MV-4-11 (cell line): ENCODE results near the gene SMG6.
A peak's percentile ranks its signal among the peaks of the same experiment; 100 is the strongest.
"Not testable (repeated sequence)": the region's sequence is repeated elsewhere in the genome, so short reads cannot be mapped to it uniquely, and the experiment has no call there.

Source experiments
- DNase-seq: peaks from one replicate; lab custom pipeline; 2025; lab: John Stamatoyannopoulos, UW

The SMG6 gene

DNA sequence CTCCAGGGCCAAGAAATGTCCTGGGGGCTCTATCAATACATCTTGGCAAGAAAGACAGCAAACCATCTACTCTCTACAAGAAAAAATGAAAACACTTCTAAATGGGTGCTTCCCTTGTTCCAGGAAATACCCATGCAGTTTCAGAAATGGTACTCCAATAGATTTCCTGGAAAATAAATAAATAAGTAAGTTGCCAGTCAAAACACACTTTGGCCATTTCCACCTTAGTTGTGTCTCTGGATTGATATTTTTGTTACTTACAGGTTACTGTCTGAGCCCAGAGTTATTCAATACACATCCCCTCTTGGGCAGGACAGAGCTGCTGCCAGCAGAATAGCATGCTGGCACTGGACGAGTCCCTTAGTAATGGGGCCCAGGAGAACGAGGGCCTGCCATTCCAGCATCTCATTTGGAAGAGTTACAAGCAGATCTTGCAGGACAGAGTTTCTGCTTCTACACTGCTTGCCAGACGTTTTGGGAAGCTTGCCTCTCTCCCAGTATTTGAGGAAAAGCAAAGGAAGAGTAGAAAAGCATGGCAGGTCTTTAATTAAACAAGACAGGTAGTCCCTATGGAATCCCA lies 100.5 kb downstream of the SMG6 start:
- DNase-seq = no peak

DNA sequence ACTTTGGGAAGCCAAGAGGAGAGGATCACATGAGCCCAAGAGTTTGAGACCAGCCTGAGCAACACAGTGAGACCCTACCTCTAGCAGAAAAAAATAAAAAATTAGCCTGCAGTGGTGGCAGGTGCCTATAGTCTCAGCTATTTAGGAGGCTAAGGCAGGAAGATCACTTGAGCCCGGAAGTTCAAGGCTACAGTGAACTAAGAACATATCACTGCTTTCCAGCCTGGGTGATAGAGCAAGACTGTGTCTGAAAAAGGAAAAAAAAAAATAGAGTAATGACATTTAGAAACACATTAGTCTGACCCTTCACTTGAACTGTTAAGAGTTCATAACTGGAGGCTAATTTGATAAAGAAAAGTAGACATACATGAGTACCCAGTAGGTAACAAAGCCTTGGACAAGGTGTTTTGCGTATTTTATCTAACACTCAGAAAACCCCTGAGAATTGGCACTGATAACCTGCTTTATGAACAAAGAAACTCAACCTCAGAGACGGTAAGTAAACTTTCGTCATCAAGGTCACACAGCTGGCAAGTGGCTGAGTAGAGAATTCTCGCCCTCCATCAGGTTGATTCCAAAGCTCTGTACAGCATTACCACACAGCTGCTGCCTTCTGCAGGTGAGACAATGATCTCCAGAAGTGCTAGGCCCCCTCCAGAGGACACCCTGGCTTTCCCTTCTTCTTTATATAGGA lies 101.1 kb downstream of the SMG6 start:
- no peak for DNase-seq

DNA sequence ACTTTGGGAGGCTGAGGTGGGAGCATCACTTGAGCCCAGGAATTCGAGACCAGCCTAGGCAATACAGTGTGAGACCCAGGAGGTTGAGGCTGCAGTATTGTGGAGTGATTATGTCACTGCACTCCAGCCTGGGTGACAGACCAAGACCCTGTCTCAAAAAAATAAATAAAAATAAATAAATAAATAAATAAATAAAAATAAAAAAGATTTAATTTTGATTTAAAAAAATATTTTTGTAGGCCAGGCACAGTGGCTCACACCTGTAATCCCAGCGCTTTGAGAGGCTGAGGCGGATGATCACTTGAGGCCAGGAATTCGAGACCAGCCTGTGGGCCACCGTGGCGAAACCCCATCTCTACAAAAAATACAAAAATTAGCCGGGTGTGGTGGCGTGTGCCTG lies 104.2 kb downstream of the SMG6 start:
- DNase-seq = not testable (repeated sequence)

DNA sequence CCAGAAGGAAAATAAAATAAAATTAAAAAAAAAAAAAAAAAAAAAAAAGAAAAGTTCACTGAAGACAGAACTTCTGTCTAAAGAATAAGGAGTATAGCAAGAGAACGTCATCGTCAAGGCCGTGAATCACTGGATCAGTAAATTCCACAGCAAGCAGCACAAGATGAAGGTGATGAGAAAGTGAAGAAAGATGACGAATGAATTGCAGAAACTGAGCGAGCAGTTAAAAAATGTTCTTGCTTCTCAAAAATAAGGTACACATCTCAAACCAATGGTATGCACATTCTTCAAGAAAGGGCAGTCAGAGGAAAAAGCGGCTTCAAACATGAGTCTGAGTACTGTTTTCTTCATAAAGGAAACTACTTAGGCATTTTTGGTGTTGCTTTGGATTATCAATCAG lies 104.7 kb downstream of the SMG6 start:
- DNase-seq = no peak

DNA sequence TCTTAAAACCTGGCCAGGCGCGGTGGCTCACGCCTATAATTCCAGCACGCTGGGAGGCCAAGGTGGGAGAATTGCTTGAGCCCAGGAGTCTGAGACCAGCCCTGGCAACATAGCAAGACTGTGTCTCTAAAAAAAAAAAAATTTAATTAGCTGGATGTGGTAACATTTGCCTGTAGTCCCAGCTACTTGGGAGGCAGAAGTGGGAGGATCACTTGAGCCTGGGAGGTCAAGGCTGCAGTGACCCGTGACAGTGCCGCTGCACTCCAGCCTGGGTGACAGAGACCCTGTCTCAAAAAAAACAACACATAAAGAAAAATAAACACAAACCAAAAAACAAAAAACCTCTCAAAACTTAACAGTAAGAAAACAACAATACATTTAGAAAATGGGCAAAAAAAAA lies 106.3 kb downstream of the SMG6 start:
- DNase-seq = no peak

DNA sequence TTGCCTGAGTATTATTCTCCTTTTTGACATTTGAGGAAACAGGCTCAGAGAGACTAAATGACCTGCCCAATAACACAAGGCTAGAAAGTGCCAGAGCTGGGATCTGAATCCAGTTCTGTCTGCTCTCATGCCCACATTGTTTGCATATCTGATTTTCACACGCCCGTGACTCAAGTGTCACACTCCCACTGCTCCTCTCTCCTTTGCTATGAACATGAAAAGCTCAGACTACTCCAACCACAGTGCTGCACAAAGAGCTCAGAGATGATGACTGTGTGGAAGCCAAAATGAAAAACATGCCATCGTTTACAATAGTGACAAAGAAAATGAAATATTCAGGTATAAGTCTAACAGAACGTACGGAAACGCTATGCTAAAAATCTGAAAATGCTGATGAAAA lies 107.9 kb downstream of the SMG6 start:
- DNase-seq = no peak

DNA sequence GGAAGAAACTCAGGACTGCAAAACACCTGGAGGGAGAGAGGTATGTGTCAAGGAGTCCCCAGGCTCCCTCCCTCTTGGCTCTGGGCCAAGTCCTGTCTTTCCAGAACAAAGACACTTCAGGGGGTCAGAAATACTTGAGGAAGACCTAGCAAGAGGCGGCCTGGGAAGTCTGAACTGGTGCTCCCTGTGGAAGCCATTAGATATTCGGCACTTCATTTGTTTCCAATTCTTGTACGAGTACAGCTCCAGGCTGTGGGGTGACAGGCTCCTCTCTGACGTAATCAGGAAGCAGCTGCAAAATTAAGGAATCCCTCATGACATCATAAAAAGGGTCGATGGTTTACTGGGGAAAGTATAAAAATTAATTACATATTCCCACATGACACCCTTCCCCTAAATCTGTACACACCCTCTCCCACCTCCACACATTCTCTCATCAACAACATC lies 108.7 kb downstream of the SMG6 start:
- peak; percentile 4 for DNase-seq

DNA sequence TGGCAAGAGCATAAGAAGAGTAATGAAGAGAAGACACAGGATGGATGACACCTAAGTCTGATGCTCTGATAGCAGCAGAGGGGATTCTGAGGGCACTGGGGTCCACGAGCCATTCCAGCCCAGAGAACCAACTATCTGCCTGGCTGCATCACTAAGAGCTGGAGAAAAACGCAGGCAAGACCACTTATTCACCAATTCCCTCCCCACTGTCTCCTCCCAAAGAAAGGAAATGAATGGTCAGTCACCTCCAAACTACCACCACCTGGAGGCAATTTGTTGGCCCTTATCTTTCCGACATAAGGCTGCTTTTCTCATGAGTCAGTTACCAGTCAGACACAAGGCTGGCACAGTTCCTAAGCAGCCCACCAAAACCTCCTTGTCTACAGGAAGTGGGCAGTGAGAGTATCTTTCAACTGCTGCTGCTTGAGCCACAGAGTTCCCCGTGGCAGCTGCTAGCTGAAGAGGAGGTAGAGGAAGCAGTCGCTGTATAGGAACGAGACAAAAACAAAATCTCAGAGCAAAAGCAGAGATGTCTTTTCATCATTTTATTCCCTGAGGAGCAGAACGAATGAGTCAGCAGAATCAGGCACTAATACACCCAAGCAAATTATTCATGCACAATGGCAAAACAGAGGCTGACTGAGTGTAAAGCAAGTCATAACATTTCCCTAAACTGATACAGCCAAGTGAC lies 111.1 kb downstream of the SMG6 start:
- DNase-seq = peak; percentile 86

DNA sequence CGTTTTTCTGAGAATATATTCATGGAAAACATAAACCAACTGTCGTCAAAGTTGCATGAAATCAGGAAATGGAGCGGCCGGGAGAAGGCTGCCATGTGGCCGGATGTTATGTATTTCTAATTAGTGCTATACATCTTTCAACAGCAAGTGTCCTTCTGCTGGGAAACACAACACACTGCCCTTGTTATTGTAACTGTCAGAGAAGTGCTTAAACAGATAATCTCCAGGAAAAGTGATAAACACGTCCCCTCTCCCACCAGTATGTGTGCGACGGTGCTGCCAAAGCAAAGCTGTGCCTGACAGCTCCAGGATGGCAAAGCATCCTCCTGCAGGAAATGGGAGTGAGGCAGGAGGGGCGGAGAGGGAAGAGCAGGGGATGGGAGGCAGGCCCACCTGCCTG lies 111.8 kb downstream of the SMG6 start:
- no peak for DNase-seq

DNA sequence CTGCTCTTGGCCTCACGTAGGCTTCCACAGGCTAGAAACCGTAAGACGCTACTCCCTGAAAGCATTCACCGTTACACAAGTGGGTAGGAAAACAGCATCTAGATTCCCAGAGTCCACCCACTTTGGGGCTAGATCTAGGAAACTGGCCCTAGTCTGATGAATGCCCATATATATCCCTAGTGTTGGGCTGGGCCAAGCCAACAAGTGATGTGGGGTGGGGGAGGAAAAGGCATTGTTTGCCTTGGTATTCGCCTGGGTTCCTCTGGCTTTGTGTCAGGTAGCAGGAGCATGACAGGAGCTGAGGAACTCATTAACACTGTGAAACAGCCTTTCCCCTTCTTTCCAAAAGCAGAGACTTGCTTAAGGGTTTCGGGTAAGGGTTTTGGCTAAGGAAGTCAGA lies 112.4 kb downstream of the SMG6 start:
- no peak for DNase-seq

DNA sequence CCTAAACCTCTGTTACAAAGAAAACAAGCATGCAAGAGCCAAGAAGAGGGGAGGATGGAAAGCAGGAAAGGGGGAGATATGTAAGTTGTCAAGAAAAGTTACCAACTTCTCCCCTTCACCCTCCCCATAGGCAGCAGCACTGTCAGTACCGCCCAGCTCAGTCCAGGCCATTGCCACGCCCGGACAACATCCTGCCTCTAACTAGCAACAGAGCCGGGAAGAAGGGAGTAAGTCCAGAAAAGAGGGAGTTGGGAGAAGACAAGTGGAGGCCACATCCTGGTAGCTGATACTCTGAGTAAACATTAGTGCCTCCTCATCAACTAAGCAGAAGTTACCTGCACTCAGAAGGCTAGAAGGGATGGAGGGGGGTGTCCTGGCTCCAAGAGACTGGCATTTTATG lies 113.6 kb downstream of the SMG6 start:
- no peak for DNase-seq

DNA sequence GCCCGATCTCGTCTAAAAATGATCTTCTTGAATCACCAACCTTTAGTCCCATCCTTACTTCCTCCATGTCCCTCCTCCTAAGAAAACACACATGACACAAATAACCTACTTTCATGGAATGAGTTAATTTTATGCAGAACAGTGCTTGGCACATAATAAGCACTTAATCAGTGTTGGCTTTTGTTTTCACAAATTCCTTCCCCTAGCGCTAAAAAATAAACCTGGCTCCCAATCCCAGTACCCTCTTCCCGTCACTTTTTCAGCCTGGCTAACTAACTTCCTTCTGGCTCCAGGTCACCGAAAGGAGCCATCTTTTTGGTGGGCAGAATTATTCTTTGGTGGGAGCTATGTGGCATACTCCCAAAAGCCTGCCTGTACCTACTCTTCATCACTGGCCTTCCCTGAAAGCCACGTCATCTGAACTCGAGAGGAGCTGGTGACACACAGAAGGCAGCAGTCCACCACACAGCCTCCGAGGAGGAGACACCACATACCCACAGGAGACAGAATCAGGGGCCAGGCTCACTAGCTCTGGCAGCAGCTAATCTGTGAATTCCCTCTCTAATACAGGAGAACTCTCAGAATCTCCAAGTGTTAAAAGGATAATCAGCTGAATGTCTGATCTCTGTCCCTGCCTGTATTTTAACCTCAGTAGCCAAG lies 114.5 kb downstream of the SMG6 start:
- DNase-seq = no peak

DNA sequence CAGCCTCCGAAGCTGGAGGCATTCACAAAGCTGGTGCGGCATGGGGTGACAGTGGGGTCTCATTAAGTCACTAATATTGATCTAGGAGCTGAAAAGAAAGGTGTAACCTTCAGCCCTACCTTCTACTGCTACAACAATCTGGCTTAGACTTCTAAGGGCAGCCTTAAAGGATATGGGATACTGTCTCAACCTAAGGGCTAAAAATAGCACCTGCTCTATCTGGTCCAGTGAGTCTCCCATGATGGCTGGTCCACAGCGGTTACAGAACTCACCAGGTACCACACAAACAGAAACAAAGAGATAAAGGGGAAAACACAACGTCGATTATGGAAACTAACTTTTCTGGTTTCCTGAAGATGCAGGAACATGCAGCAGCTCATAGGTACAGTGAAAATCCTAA lies 115.8 kb downstream of the SMG6 start:
- no peak for DNase-seq

DNA sequence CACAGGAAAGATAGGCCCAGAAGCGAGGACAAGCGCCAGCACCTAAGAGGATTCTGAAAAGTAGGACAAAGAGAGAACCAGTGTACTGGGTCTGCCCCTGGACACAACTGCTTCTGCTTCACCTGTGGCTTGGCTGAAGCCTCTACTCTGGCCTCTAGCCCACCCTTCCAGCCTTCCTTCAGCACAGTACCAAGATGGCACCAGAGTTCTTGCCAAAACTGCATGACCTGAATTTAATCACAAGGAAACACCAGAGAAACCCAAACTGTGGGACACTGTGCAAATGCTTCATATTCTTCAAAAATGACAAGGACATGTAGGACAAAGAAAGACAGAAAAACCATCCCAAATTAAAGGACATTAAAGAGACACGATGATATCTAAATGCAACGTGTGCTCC lies 116.6 kb downstream of the SMG6 start:
- DNase-seq = no peak

DNA sequence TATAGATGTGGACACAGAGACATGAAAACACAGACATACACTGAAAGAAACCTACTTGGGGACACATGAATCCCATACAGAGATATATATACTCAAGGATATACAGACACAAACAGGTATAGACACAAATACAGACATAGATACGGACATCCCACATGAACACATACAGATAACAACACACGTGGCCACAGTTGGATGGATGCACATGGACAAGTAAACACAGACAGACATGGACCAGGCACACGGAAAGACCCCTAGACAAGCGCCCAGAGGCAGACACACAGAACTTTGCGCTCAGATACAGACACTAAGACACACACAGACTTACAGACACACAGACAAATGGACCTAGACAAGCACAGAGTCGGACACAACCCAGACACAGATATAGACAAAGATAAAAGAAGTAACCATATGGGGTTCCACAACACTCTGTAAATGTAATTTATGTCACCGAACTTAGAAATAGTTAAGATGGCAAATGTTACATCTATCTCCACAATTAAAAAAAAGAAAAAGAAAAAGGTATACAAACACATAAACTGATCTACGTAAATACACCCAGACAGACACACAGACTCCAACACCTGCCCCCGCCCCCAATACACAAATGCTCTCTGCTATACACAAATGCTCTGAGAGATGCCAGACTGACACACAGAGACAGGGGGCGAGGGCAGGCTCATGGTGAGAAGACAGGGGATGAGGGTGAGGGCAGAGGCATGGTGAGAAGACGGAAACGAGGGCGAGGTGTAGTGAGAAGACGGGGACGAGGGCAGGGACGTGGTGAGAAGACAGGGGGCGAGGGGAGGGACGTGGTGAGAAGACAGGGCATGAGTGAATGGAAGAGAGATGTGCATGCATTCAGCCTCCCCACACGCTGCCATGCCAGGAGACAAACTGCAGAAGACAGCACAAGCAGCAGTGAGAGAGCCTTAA lies 118.3 kb downstream of the SMG6 start:
- no peak for DNase-seq

DNA sequence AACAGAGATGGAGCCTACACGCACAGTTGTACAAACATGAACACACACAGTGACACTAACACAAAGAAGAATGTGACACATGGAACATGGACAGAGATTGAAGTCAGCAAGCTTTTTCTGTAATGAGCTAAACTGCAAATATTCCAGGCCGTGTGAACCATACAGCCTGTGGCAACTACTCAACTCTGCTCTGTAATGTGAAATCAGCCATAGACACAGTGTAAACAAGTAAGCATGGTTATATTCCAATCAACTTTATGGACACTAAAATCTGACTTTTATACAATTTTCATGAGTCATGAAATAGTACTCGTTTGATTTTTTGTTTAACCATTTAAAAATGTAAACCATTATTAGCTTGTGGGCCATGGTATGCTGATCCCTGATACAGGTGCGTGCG lies 120.2 kb downstream of the SMG6 start:
- DNase-seq = no peak

DNA sequence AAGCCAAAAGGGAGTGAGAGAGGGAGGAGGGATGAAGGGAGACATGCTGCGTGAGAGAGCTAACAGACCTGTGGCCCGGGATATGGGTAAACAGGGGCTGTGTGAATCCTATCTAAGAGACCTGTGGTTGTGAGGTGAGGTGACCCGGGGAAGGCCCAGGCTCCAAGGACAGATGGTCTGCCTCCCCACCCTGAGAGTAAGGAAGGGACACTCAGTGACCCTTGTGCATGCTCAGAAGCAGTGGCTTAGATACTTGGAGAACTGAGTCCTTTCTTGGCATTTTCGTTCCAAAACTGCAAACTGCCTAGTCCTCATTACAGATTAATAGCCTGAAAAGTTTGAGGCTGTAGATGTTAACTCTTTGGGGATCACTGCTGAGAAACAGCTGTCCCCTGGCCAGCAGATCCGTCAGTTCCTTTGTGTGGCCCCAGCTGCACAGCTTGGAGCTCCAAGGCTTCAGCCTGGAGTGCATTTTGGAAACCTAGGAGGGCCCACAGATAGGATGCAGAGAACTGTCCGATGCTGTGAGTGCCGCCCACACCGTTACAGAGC lies 121.6 kb downstream of the SMG6 start:
- no peak for DNase-seq

DNA sequence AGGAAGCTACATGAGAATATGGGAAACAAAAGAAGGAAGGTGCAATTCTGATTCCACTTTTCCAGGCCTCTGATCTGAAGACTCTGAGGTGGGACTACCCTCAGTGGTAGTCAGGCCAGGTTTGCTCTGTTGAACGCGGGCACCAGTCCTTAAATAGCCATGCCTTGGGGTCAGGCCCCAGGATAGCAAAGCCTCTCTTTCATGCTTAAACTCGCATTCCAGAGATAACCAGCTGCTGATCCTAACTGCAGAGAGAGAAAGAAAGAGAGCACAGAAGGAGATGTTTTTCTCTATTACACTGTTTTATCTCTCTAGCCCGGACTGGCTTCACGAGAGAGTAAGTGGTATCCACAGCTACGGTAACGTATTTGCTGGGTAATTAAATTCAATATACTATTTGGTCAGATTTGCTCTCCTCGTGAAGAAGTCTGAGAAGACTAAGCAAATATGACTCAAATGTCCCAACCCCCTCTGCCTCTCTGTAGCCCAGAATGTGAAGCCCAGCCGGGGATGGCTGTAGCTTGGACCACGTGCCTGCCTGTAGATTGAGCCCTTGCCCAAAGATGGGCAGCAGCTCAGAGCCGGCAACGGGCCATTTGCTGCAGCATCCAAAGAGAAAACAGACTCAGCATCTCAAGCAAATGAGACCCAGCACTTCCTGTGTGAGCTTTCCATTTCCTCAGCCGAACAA lies 122.2 kb downstream of the SMG6 start:
- no peak for DNase-seq

DNA sequence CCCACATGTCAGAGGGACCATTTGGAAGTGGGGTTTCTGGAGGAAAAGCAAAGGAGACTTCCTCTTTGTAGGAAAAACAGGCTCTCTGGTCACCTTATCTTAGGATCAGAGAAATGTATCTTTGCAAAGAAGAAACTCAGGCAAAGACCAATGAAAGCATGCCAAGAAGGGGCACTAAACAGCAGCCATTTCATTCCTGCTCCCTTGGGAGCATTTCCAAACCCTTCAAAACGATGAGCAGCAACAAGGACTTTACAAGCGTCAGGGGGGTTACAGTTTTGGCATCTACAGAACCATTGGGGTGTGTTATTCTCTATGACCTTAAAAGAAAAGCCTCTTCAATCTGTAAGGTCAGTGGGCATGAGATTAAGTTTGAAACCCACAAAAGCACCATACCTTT lies 122.8 kb downstream of the SMG6 start:
- no peak for DNase-seq

DNA sequence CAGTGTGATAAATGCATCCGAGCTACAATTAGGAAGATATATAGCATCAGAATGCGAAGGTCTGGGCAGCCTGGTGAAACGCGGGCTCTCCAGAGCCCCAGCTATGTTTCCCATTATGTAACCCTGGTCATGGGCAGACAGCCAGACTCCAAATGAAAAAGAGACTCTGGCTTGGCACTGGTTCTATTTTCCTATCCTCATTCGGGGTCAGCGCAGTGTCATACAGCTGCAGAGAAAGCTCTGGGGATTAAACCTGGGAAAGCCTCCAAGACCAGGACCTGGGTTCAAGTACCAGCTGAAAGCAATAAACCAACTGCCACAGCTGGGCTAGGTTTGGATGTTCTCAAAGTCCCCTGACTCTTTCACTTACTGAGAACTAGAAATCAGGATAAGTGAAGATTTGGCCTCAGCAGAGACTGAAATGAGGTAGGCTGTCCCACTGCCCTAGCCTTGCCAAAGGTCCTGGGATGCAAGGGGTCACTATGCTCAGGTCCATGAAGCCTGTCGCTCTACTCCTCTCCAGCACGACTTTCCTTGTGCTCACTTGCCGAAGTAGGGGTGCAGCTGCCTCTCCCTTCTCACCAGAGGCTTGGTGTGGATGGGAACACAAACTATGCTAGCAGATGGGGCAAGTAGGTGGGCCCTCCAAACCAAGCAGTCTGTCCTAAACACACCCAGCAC lies 123.8 kb downstream of the SMG6 start:
- peak; percentile 45 for DNase-seq
